Ovary (tissue), 9 donors: ENCODE measurements around the gene SERPINI1. TPM values are rescaled to one million over a fixed set of nuclear protein-coding genes. Genes with fewer than 3 reads are reported as not detected.

Experiments used
- DNase-seq, 5 donors: peaks; one replicate each; pipeline ENCODE4 v3.0.0-alpha.2; 2019 to 2020
- H3K27ac ChIP-seq, 2 donors: fragments of 200-600 bp; one replicate each; pipeline versions ENCODE4 v1.5.1 to v1.8.0; 2019 to 2022
- H3K27me3 ChIP-seq: fragments of 200-600 bp; one replicate; pipeline ENCODE4 v1.8.0; 2022
- H3K36me3 ChIP-seq: fragments of 200-600 bp; sonication (generic); one replicate; pipeline ENCODE4 v1.5.1; 2019
- H3K4me1 ChIP-seq: one replicate; pipeline ENCODE4 v1.8.1; 2013; ENCODE audit warnings: mild to moderate bottlenecking, moderate library complexity; ENCODE audit not compliant: insufficient read depth
- H3K4me3 ChIP-seq: fragments of 200-600 bp; sonication (generic); one replicate; pipeline ENCODE4 v1.5.1; 2017
- H3K9me3 ChIP-seq, 2 donors: fragments of 200-600 bp in 1 of 2; sonication (generic) in 1 of 2; one replicate each; pipeline versions ENCODE4 v1.5.1 to v1.8.1; 2013 to 2019; ENCODE audit warnings: mild to moderate bottlenecking in 1 of 2, moderate library complexity in 1 of 2
- EP300 ChIP-seq: sonication (generic); formaldehyde crosslinking; IDR thresholded peaks from one replicate; pipeline ENCODE4 v1.6.1; 2017; ENCODE audit warnings: antibody characterized with exemption
- POLR2A ChIP-seq: fragments of 450-650 bp; IDR thresholded peaks from one replicate; pipeline ENCODE4 v1.6.1; 2017; ENCODE audit warnings: antibody characterized with exemption, mild to moderate bottlenecking, moderate library complexity
- WGBS, 3 donors: extraction: QIAGEN DNeasy Blood & Tissue Kit in 1 of 3; methylation state at CpG; one replicate each; pipeline versions ENCODE4 v1.1.5 to v1.1.7; 2013 to 2017; 5-methylcytosine and 5-hydroxymethylcytosine counted together
- intact Hi-C, 4 donors: fragments of 100-400 bp; cut with DNase I; formaldehyde crosslinking; loops; one replicate each; pipeline versions ENCODE4 v1.11.0 to v1.15.1; 2022 to 2023
- polyA plus RNA-seq, 2 donors: library from polyadenylated mRNA; stranded (reverse); fragments of 200-250 nt in 1 of 2; fragments of 350-450 nt in 1 of 2; fragmentation: Illumina TruSeq in 1 of 2; extraction: RNeasy Lipid Tissue Mini Kit (QIAGEN cat#74804) in 1 of 2; gene quantifications; one replicate each; pipeline ENCODE4 v1.2.3, GENCODE V29; 2013 to 2014
- total RNA-seq, 7 donors: library from RNA; depleted of rRNA in 2 of 7; stranded (reverse); fragments of >200 nt in 2 of 7; fragmentation: NEBNext Ultra II Directional in 3 of 7; extraction: Animal tissue kit (Norgen Biotek cat#: 25700) in 3 of 7; gene quantifications; one replicate each; pipeline versions ENCODE4 v1.1.0 to v1.2.4, GENCODE V29; 2016 to 2023
- TF ChIP-seq, protein P1 (sequence below), 3 donors: fragments of 450-650 bp in 2 of 3; fragments of 200-600 bp in 1 of 3; IDR thresholded peaks; one replicate each; pipeline versions ENCODE4 v1.5.1 to v1.8.0; 2016 to 2022; ENCODE audit warnings: antibody characterized with exemption in 3 of 3, mild to moderate bottlenecking in 1 of 3
- donor health status: DM: no; HTN: no; CAD: no; lungs with moderate emphysema.
- donor health status: DM: no; HTN: no; CAD: no.
- donor health status: Bipolar disorder and iron deficiency.
- donor health status: DM: yes; HTN: yes; CAD: no.
- donor health status: DM: no; HTN: no; CAD: no.
- donor health status: DM: yes; HTN: yes; CAD: no.

SERPINI1 gene
- total and polyA plus RNA-seq, 9 donors: 1.8 to 11.6 (median 5.0) TPM

DNA sequence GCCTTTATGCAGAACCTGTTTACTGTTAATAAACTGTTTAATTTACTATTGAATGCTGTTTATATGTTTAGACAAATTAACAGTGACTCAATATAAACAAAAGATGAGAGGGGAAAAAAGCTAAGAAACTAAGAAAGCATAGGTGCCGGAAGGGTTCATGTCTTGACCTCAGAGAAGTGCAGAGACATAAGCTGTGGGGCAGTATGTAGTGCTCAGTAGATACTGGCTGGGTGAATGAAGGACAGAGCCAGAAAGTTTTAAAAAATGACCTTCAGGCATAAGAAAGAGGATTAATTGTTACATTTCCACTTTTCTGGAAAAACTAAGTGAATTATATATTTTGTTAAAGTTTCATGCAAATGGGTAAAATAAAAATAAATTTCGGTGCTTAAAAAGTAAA is 14.2 kb downstream of the SERPINI1 start:
- 80 to 91% (median 87%) methylated on average over 2 of the region's 2 CpGs for WGBS, 3 donors
- intact Hi-C loops: no loop called here
- Histone ChIP-seq H3K36me3 (no peaks in the 10 kb centered on the region), H3K27me3 (no peaks in the 10 kb centered on the region), H3K9me3 (no peaks in the 10 kb centered on the region), H3K27ac (no peak overlapping the region), H3K4me1 (no peaks in the 10 kb centered on the region), H3K4me3 (no peak overlapping the region)
- no peak for DNase-seq
- TF ChIP-seq, protein P1, sequence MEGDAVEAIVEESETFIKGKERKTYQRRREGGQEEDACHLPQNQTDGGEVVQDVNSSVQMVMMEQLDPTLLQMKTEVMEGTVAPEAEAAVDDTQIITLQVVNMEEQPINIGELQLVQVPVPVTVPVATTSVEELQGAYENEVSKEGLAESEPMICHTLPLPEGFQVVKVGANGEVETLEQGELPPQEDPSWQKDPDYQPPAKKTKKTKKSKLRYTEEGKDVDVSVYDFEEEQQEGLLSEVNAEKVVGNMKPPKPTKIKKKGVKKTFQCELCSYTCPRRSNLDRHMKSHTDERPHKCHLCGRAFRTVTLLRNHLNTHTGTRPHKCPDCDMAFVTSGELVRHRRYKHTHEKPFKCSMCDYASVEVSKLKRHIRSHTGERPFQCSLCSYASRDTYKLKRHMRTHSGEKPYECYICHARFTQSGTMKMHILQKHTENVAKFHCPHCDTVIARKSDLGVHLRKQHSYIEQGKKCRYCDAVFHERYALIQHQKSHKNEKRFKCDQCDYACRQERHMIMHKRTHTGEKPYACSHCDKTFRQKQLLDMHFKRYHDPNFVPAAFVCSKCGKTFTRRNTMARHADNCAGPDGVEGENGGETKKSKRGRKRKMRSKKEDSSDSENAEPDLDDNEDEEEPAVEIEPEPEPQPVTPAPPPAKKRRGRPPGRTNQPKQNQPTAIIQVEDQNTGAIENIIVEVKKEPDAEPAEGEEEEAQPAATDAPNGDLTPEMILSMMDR (IDR thresholded peaks at IDR 0.05): no peak
- TF ChIP-seq POLR2A (no peak), EP300 (no peak)

DNA sequence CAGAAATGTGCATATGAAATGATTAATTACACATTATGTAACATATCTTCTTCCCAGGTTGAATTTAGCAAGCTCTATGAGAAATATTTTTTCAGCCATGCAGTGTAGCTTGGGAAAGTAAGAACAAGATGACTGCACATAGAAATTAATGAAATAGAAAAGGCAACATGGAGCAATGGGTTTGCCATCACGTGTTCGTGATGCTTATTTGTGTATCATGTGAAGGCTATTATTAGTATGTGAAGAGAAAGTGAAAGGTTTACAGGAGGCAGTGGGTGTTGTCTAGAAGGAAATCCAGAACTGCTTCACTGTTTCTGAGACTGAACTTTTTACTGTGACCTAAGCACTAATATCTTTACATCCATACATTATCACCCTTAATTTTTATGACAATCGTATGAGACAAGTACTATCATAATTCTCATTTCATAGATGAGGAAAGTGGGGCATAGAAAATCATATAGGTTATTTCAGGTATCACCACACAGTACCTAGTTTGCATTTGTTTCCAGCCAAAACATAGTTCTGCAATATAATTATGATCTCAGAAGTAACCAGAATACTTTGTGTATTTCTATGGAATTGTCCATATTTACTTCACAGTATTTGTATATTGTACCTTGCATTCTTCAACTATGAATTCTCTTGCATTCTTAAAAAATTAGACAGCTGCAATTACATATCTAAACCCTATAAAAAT is 14.9 kb downstream of the SERPINI1 start:
- H3K9me3 ChIP-seq: no peaks in the 10 kb centered on the region
- no peaks in the 10 kb centered on the region for H3K4me1 ChIP-seq
- DNase-seq: no peak
- WGBS, 3 donors: 54 to 73% (median 69%) methylated on average over 3 of the region's 3 CpGs
- H3K4me3 ChIP-seq: no peak overlapping the region
- TF ChIP-seq, protein P1 (IDR thresholded peaks at IDR 0.05): no peak
- no peak for TF ChIP-seq POLR2A
- TF ChIP-seq EP300: no peak
- intact Hi-C loops: no loop called here
- no peaks in the 10 kb centered on the region for H3K27me3 ChIP-seq
- H3K27ac ChIP-seq: no peak overlapping the region
- no peaks in the 10 kb centered on the region for H3K36me3 ChIP-seq

DNA sequence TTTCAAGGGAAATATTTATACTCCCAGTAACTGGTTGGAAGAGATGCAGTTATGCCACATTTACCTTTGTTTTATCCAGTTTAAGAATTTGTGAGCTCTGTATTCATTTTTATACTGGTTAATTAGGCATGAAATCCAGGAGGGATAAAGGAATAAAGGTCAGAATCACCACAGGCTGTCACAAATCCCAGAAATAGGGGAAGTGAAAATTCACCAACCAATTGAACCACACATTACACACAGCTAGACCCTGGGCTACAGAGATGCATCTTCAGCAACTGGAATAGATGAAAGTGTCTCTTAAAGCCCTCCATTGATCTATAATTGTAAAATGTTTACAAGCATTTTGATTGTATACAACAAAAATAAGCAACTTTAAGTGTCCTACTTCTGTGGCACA is 18.5 kb downstream of the SERPINI1 start:
- DNase-seq: no peak
- H3K27me3 ChIP-seq: no peaks in the 10 kb centered on the region
- no peak overlapping the region for H3K27ac ChIP-seq
- H3K36me3 ChIP-seq: no peaks in the 10 kb centered on the region
- TF ChIP-seq, protein P1 (IDR thresholded peaks at IDR 0.05): no peak
- no peak for TF ChIP-seq POLR2A
- TF ChIP-seq EP300: no peak
- no peak overlapping the region for H3K4me3 ChIP-seq
- H3K9me3 ChIP-seq: no peaks in the 10 kb centered on the region
- H3K4me1 ChIP-seq: no peaks in the 10 kb centered on the region
- intact Hi-C loops: no loop called here

DNA sequence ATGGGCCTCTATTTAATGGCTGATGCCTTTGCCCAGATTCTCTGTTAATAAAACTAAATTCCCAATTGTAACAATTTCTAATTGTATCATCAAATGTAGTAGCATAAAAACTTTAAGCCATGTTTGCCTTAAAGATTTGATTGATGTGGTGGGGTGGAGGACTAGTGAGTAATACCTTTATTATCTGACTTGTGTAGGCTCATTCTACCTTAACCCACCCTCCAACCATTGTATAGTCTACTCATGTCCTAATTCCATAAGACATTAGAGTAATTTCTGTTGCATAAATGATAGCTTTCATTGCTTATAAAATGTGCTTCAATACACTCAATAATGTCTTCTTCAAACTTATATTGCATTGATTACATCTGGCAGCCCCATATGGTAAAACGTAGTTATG is 25.8 kb downstream of the SERPINI1 start:
- intact Hi-C loops: no loop called here
- Histone ChIP-seq H3K27me3 (no peaks in the 10 kb centered on the region), H3K9me3 (no peaks in the 10 kb centered on the region), H3K4me3 (no peak overlapping the region), H3K4me1 (no peaks in the 10 kb centered on the region), H3K36me3 (no peaks in the 10 kb centered on the region), H3K27ac (no peak overlapping the region)
- no peak for DNase-seq
- WGBS, 3 donors: 67 to 89% (median 83%) methylated on average over 1 of the region's 1 CpG
- TF ChIP-seq EP300 (no peak), POLR2A (no peak)
- TF ChIP-seq, protein P1 (IDR thresholded peaks at IDR 0.05): no peak
